Ammon's horn (tissue), 1 donor: Measurements from ENCODE around the gene SLC24A5.

Source experiments
- DNase-seq: peaks from one replicate; pipeline ENCODE4 v3.0.0-alpha.2; 2016; ENCODE audit warnings: low spot score

Gene SLC24A5

DNA sequence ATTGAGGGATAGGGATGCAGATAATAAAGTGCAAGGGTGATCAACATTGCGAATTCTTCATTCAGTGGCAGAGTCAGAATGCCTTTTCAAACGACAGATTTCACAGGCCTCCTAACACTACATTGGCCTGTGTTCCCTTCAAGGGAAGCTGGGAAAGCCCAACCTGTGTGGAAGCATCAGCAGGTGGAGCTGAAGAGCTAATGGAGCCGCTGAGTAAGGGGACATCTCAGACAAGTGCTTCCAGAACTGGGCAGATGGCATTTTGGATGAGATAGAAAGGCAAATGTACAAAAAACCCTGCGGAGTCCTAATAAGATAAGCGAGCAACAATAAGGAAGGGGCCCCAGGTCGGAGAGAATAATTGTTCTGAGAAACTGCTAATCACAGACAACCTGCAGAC, 8.5 kb upstream of the SLC24A5 start:
- DNase-seq = peak; percentile 37

DNA sequence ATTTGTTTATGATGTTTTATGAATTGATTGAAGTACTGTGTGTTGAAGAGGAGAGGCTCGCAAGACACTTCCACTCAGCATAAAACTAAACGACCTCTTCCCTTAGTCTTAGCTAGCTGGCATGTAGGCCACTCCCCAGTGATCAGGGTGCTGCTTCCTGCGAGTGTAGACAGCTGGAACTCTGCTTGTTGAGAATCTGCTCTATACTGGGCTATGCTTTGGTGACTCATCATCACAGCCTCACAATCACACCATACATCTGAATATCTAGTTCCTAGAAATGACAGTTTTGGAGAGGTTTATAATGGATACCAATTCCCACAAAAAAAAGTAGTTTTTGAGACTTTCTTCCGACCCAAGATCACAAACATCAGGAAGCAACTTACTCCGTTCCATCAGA, 1.5 kb upstream of the SLC24A5 start:
- no peak for DNase-seq

GRCh38 chr15:48121849-48122248, 1.1 kb downstream of the SLC24A5 start:
- DNase-seq = no peak

DNA sequence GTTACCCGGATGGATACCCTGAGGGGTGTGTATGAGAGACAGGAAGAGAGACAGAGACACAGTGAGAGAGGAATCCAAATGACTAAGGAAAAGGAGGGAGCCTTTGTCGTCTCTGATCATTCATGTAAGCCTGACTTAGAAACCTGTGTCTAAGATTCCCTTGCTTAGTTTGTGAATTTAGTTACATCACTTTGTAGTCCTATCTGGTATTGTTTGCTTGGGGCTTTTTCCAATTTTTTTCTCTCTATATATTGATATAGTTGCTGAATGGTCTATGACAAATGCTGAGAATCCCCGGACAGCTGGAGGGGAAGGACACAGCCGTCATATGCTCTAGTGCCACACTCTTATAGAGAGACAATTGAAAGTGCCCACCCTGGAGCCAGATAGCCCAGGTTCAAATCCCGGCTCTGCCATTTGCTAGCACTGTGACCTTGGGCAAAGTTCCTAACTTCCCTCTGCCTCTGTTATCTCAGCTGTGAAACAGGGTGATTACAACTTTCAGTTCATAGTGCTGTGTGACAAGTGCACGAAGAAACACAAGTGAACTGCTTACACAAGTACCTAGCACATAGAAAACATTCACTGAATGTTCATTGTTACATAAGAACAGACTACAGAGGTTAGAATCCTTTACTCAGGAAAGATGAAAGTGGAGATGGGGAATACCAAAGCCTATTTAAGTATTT, 6.0 kb downstream of the SLC24A5 start:
- DNase-seq = no peak

GRCh38 chr15:48131324-48131723, 10.5 kb downstream of the SLC24A5 start:
- DNase-seq = no peak

DNA sequence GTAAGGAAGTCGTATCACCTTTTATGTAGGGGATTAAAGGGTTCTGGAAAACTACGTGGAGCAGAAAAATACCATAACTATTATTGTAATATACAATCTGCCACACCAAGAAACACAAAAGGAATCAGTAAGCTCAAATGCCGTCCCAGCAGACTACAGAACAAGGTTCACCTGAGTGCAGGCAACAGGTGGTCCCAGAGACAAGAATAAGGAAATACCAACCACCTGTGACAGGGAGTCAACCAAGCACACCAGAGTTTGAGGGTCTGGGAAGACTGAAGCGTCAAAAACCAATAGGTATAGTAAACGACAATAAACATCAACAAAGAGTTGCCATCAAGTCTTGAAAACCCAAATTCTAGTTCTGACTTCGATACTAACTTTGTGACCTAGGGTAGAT, 12.1 kb downstream of the SLC24A5 start:
- no peak for DNase-seq

DNA sequence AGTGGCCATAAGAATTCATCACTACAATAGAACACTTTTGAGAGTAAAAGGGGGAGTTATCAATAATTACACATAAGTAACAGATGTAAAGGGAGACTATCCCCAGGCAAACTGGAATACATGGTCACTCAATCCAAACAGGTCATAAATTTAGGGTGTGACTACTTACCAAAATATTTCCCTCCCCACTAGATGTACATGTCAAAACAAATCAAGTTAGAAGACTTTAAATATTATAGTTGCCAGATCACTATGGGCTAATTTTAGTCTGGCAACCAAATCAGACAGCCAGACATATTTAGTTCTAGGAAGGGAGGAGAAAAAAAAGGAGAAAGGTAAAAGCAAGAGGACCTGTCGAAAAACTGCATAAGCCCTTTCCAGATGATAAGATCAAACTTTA, 23.1 kb downstream of the SLC24A5 start:
- DNase-seq = no peak

GRCh38 chr15:48144889-48145288, 24.1 kb downstream of the SLC24A5 start:
- DNase-seq = no peak

- no peak for DNase-seq
Observed at GRCh38 chr15:48145923-48146322, 25.1 kb downstream of the SLC24A5 start.

- DNase-seq = no peak
Observed at GRCh38 chr15:48147358-48147757, 26.6 kb downstream of the SLC24A5 start.

GRCh38 chr15:48149858-48150257, 29.1 kb downstream of the SLC24A5 start:
- DNase-seq = no peak

- DNase-seq = no peak
Observed at GRCh38 chr15:48153526-48153925, 32.7 kb downstream of the SLC24A5 start.

DNA sequence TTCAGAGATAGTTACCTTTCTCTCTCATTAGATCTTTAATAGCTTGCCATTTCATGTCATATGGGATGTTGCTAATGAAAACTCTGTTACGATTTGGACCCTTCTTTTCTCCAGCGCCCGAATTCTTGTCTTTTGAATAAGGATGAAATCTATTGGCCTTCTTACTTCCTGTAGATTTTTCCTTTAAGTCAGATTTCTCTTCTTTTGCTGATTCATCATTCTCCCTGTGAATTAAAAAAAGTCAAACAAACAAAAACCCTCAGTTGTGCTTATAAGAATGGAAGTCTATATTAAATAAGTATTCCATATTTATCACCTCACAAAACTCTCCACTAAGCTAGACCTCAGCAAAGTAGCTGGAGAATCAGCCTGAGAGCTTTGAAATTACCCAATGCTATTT, 47.8 kb downstream of the SLC24A5 start:
- DNase-seq = no peak

DNA sequence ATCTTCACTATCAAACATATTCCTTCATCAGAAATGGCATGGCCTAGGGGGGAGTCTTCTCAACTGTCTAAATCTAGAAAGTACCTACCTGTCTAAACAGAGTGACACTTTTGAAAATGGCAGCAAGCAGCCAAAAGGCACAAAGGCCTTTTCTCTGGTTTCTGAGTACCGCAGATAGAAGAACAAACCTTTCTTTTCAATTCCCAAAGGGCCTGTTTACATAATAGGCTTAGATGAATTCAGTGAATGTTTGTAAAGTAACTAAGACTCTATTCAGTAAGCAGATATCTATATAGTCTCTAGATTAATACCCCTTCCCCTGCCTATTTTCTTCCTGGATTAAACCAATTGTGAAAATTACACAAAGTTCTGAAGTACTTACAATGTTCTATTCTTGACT, 50.2 kb downstream of the SLC24A5 start:
- no peak for DNase-seq

- no peak for DNase-seq
Observed at GRCh38 chr15:48175126-48175525, 54.3 kb downstream of the SLC24A5 start.

DNA sequence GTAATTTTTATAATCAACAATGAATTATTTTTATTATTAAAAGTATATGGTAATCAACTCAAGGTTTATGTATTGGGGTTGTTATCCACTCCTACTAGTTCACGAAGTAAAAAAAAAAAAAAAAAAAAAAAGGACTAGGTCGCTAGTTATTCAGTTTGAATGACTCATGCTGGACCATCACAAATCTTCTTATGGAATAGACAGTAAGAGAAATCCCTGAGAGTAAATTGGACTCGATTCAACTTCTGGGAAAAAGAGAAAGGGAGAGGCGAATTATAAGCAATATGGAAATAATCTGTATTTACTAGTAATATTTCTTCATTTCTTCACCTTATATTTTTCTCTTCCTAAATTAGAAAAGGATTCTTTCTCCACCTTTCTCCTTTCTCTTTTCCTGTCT, 55.3 kb downstream of the SLC24A5 start:
- DNase-seq = no peak

DNA sequence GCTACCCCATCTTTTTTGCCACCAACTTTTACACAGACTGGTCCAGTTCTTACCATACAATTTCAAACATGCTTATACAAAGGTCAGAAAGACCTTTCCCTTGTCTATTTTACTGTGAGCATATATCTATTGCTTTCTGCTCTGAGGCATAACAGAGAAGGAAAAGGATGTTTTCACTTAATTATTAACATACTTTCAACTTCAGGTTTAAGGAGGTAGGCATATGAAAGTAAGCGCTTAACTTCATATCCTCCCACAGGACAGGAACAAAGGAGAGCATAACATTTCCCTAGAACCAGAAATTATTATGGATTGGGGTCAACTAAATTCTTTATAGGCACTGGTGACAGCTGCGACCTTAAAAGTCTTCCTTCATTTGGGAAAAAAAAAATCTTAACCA, 56.2 kb downstream of the SLC24A5 start:
- DNase-seq = no peak

GRCh38 chr15:48177383-48177765, 56.6 kb downstream of the SLC24A5 start:
- peak; percentile 40 for DNase-seq

DNA sequence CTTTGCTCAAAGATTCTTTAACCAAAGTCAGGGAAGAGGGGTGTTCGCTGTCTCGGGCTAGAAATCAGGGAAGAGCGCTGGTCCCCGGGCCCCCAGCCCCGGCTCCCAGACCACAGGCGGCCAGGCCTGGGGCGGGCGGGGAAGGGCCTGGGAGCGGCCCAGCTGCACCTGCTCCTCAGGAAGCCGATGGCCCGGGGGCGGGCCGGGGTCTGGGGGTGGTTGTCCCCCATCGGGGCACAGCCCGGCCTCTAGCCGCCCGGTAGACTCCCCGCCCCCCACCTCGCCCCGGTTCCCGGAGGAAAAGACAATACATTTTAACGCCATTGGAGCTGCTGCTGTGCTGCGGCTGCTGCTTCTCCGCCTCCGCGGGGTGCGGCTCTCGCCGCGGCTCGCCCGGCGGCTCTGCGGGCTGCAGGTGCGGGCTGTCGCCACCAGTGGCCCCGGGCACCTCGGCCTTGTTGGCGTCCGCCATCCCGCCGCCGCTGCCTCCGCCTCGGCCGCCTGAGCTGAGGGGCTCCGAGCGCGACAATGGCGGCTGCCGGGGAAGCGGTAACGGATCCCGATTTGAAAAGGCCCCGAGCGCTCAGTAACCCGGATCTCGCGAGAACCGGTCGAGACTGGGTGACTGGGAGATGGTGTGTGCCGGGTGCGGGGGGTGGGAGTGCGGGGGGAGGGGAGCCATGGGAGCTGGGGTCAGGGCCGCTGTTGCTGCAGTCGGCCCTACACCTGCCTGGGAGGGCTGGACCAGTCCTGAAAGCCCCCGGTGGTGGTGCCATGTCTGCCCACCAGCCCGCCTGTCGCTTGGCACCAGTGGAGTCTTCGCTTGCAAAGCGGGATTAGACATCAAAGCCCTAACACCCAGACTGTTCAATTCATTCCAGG, 57.2 kb downstream of the SLC24A5 start, which contains the start of gene MYEF2:
MYEF2 (minus strand) TSS at position 530 of the 882 bp plus-strand sequence; CDS start at position 472, 58 bp downstream.
- peak; percentile 64 for DNase-seq

DNA sequence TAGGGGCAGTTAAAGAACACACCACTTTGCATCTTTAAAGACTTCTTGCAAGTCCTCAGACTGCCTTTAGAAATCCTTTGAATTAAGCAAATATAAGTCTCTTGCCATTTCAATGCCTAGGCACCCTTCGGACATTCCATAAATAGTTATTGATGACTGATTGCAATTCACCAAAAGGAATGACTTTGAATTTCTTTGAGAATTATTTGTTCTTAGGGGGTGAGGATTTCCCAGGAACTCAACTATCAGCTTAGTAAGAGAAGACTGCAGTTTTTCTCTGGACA, 57.8 kb downstream of the SLC24A5 start:
- no peak for DNase-seq

- no peak for DNase-seq
Observed at GRCh38 chr15:48182749-48183148, 62.0 kb downstream of the SLC24A5 start.

DNA sequence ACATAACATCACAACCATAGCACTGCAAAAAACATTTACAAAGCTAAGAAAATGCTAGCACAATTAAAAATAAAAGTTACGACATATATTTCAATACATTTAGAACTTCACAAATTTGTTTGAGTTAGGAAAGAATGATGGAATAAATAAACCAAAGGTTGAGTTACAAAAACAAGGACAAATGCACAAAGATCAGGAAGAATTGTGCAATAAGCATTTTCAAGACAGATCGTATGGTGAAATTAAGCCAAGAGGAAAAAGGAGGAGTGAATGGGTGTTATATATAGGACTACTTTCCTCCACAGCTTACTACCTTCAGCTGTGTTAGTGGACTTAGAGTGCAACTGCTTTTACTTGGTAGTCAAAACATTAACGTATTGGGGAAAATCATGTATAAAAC, 64.7 kb downstream of the SLC24A5 start:
- no peak for DNase-seq

DNA sequence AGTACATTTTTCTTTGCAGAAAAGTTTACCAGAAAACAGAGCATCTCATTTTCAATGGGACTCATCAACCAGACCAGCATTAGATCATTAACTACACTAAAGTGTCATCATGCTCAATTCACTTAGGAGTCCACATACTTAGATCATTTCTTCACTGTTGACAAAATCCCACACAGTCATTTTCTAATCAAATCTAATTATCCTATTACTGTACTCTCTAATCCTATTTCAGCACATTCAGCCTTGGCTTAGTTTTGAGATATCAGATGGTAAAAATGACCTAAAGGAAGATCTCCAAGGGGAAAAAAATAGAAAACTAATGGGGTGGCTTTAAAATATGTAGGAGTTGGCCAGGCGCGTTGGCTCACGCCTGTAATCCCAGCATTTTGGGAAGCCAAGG, 65.5 kb downstream of the SLC24A5 start:
- DNase-seq = no peak
